ENCODE results near the gene AJUBA. TPM values are rescaled to one million over a fixed set of nuclear protein-coding genes. Genes with fewer than 3 reads are reported as not detected.

Gene AJUBA
- total RNA-seq (2014; rRNA removed; shearing (Covaris generic)) = 62.7 and 70.7 TPM in 2 replicates
- 17.8 and 19.3 TPM in 2 replicates for polyA plus RNA-seq (2016; fragmentation: Nextera tagmentation; extraction: Ambion mirVana)

DNA sequence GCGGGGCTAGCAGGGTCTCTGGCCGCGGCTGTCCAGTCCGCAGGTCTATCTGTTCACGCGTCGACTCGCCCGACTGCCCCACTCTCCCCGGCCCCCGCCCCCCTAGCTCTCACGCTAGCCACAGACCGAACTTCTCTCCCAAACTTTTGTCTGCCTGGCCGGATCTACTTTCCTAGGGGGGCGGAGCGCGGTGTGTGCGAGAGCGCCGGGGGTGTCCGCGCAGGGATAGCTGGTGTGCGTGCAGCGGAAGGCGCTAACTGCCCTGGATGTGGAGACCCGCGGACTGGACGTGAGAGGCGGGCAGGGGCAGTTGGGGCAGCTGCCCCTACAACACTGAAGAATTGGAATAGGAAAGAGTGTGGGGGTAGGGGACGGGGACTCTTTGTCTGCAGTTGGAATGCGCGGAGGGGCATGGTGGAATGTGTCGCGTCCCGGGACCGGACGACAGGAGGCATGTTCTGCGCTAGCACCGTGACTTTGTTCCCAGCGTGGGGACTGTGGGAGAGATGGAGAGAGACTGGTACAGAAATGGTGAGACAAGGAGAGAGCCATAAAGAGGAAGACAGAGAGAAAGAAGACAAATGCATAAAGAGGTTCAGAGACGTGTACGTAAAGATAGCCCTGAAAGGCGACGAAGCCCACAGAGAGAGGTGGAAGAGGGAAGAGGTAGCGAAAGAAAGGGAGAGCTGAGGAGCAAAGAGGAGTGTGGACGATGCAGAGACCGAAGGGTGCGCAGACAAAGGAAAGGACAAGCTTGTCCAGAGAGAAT is at the start of gene AJUBA:
Gene AJUBA, minus strand, starts transcription at position 75 of the 769 bp plus-strand sequence. CDS start 285 bp downstream, outside the sequence.
- Histone ChIP-seq H3K4me2 (ENCODE audit: unreplicated experiment) (peak within 1 kb of the TSS; percentile 95), H3K9ac (peak within 1 kb of the TSS; percentile 83), H3K79me2 (ENCODE audit: insufficient read depth) (peaks cover 49% of the 10 kb centered on the region), H3F3A (ENCODE audit: insufficient read depth) (peaks cover 29% of the 10 kb centered on the region; the same call in 1 of the 2 replicates), H3K9me2 (ENCODE audit: insufficient read depth) (no peaks in the 10 kb centered on the region), H3K36me3 (ENCODE audit: low read depth) (no peaks in the 10 kb centered on the region), H3K27ac (peak within 1 kb of the TSS; percentile 21), H4K20me1 (ENCODE audit: insufficient read depth) (no peaks in the 10 kb centered on the region), H3K4me3 (peak within 1 kb of the TSS; percentile 75), H3K27me3 (replicated peaks; ENCODE audit: insufficient read depth) (no peaks in the 10 kb centered on the region), H3K9me3 (ENCODE audit: low read depth) (no peaks in the 10 kb centered on the region), H3K4me1 (ENCODE audit: insufficient read depth) (peaks cover 25% of the 10 kb centered on the region), H2AFZ (peak within 1 kb of the TSS; percentile 80)
- TF ChIP-seq EZH2phosphoT487 (IDR thresholded peaks at IDR 0.05; ENCODE audit: insufficient read depth, low read depth) (no peak), EZH2 (IDR thresholded peaks at IDR 0.05; ENCODE audit: insufficient read depth, poor library complexity, severe bottlenecking) (no peak)
- peak; percentile 96 for DNase-seq
- WGBS, 2 experiments (ENCODE audit: low coverage in 1 of 2, low lambda C conversion rate in 2 of 2, missing lambda C conversion rate in 2 of 2) = 1 to 2% methylated on average over 33 to 44 of the region's 48 CpGs
- in situ Hi-C loops (cut with MboI) = no loop called here

DNA sequence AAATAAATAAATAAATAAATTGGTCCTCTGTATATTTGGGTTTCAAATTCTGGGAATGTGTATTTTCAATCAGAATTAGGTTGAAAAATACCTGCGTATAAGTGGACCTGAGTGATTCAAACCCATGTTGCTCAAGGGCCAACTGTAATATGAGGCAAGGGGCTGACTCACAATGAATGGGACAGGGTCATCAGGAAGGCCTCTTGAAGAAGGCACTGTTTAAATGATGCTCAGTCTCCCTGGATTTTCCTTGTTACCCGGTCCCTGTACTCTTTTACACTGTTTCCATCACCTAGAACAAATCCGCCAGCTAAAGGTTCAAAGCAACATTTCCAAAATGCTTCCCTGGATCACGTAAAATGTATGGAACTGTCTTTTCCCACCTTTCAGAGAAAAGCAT is 48.6 kb upstream of the AJUBA start:
- Histone ChIP-seq H3K79me2 (ENCODE audit: insufficient read depth) (peaks cover 64% of the 10 kb centered on the region), H3K4me2 (ENCODE audit: unreplicated experiment) (no peak overlapping the region), H3K27ac (no peak overlapping the region), H3K4me1 (ENCODE audit: insufficient read depth) (peaks cover 15% of the 10 kb centered on the region), H3K9me2 (ENCODE audit: insufficient read depth) (no peaks in the 10 kb centered on the region), H4K20me1 (ENCODE audit: insufficient read depth) (no peaks in the 10 kb centered on the region), H3K27me3 (replicated peaks; ENCODE audit: insufficient read depth) (no peaks in the 10 kb centered on the region), H2AFZ (no peak overlapping the region), H3K9me3 (ENCODE audit: low read depth) (no peaks in the 10 kb centered on the region), H3K36me3 (ENCODE audit: low read depth) (peaks cover 36% of the 10 kb centered on the region), H3K4me3 (no peak overlapping the region), H3K9ac (no peak overlapping the region), H3F3A (ENCODE audit: insufficient read depth) (peaks cover 13% of the 10 kb centered on the region)
- no peak for DNase-seq
- TF ChIP-seq EZH2 (IDR thresholded peaks at IDR 0.05; ENCODE audit: insufficient read depth, poor library complexity, severe bottlenecking) (no peak), EZH2phosphoT487 (IDR thresholded peaks at IDR 0.05; ENCODE audit: insufficient read depth, low read depth) (no peak)
- 96 to 97% methylated on average over 4 of the region's 4 CpGs for WGBS, 2 experiments (ENCODE audit: low coverage in 1 of 2, low lambda C conversion rate in 2 of 2, missing lambda C conversion rate in 2 of 2)
- in situ Hi-C loops (cut with MboI) = no loop called here

DNA sequence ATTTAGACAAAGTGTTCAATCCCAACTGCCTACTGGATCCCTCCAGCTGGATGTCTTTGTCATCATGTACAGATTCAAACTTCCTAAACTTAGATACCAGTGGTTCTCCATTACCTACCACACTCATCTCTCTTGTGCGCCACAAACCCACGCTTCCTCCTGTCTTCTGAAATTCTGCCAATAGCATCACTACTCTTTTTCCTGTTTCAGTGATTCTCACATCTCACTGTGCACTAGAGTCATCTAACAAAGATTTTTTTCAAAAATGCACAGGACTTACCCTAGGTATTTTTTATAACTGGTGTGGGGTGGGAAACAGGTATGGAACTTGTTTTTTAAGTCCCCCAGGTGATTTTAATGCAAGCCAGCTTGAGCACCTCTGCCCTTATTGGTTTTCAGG is 46.4 kb upstream of the AJUBA start:
- no peak overlapping the region for H2AFZ ChIP-seq
- H3K4me1 ChIP-seq (ENCODE audit: insufficient read depth) = peaks cover 10% of the 10 kb centered on the region
- peaks cover 32% of the 10 kb centered on the region for H3F3A ChIP-seq (ENCODE audit: insufficient read depth)
- H3K27me3 ChIP-seq (replicated peaks; ENCODE audit: insufficient read depth) = no peaks in the 10 kb centered on the region
- no peak overlapping the region for H3K4me2 ChIP-seq (ENCODE audit: unreplicated experiment)
- H3K27ac ChIP-seq = no peak overlapping the region
- in situ Hi-C loops (cut with MboI) = no loop called here
- no peak overlapping the region for H3K4me3 ChIP-seq
- H4K20me1 ChIP-seq (ENCODE audit: insufficient read depth) = no peaks in the 10 kb centered on the region
- WGBS, 2 experiments (ENCODE audit: low coverage in 1 of 2, low lambda C conversion rate in 2 of 2, missing lambda C conversion rate in 2 of 2) = 71 to 83% methylated on average over 2 of the region's 2 CpGs
- H3K9me2 ChIP-seq (ENCODE audit: insufficient read depth) = no peaks in the 10 kb centered on the region
- peak; percentile 39 for DNase-seq
- peaks cover 44% of the 10 kb centered on the region for H3K36me3 ChIP-seq (ENCODE audit: low read depth)
- peaks cover 55% of the 10 kb centered on the region for H3K79me2 ChIP-seq (ENCODE audit: insufficient read depth)
- TF ChIP-seq EZH2 (IDR thresholded peaks at IDR 0.05; ENCODE audit: insufficient read depth, poor library complexity, severe bottlenecking) (no peak), EZH2phosphoT487 (IDR thresholded peaks at IDR 0.05; ENCODE audit: insufficient read depth, low read depth) (no peak)
- H3K9ac ChIP-seq = no peak overlapping the region
- no peaks in the 10 kb centered on the region for H3K9me3 ChIP-seq (ENCODE audit: low read depth)

DNA sequence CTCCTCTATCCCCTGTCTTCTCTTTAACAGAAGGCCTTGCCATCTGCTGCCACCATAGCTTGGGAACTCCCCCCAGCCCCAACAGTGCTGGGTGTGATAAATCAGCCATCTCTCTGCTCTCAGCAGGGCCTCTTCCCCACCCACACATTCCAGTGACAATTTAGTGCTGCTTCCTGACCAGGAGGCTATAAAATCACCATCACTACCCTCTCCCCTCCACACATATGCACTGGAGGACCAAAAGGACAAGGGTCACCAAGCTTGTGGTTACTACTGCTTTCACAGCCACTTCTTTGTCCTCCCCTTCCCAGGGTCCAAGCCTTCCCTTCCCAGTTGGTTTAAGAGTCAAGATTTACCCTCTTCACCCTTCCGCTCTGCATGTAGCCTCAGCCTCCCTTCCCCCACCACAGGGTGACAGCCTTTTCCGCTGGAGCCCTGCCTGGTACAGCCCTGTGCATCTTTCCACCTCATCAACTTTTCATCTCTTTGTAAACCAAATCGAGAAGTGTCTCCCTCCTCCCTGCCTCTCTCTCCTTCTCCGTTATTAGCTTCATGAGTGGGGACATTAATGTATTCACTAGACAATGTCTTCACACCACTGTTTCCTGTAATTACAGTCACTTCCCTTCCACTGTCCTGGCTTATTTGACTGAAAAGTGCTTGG is 42.9 kb upstream of the AJUBA start:
- H3K9me2 ChIP-seq (ENCODE audit: insufficient read depth) = no peaks in the 10 kb centered on the region
- no peak for TF ChIP-seq EZH2phosphoT487 (IDR thresholded peaks at IDR 0.05; ENCODE audit: insufficient read depth, low read depth)
- no peak for TF ChIP-seq EZH2 (IDR thresholded peaks at IDR 0.05; ENCODE audit: insufficient read depth, poor library complexity, severe bottlenecking)
- in situ Hi-C loops (cut with MboI) = no loop called here

More for the DNA sequence above, 42.9 kb upstream of the AJUBA start:
- no peaks in the 10 kb centered on the region for H3K9me3 ChIP-seq (ENCODE audit: low read depth)
- H3K27me3 ChIP-seq (replicated peaks; ENCODE audit: insufficient read depth) = no peaks in the 10 kb centered on the region
- H3K27ac ChIP-seq = no peak overlapping the region
- peaks cover 20% of the 10 kb centered on the region for H3K79me2 ChIP-seq (ENCODE audit: insufficient read depth)
- peaks cover 18% of the 10 kb centered on the region for H3K36me3 ChIP-seq (ENCODE audit: low read depth)
- H3K9ac ChIP-seq = no peak overlapping the region
- no peak overlapping the region for H2AFZ ChIP-seq
- no peak overlapping the region for H3K4me3 ChIP-seq
- 63 to 64% methylated on average over 4 of the region's 4 CpGs for WGBS, 2 experiments (ENCODE audit: low coverage in 1 of 2, low lambda C conversion rate in 2 of 2, missing lambda C conversion rate in 2 of 2)
- H3K4me1 ChIP-seq (ENCODE audit: insufficient read depth) = no peaks in the 10 kb centered on the region; the same call in 1 of the 2 replicates
- H4K20me1 ChIP-seq (ENCODE audit: insufficient read depth) = no peaks in the 10 kb centered on the region
- H3K4me2 ChIP-seq (ENCODE audit: unreplicated experiment) = no peak overlapping the region
- peaks cover 49% of the 10 kb centered on the region for H3F3A ChIP-seq (ENCODE audit: insufficient read depth)
- no peak for DNase-seq

All from GM23248 (cell line).